Esophagus squamous epithelium (tissue), 4 donors: Measurements from ENCODE around the gene APOA1.

Experiments used
- CTCF ChIP-seq, 6 experiments: fragments of 450-650 bp in 4 of 6; fragments of 200-600 bp in 2 of 6; sonication (generic) in 2 of 6; IDR thresholded peaks; one replicate each; pipeline ENCODE4 v1.5.1; 2016 to 2019; ENCODE audit warnings: antibody characterized with exemption in 6 of 6, mild to moderate bottlenecking in 4 of 6, moderate library complexity in 4 of 6
- POLR2A ChIP-seq, 4 donors: fragments of 450-650 bp; IDR thresholded peaks; one replicate each; pipeline ENCODE4 v1.6.1; 2017; ENCODE audit warnings: antibody characterized with exemption in 4 of 4, mild to moderate bottlenecking in 4 of 4, moderate library complexity in 3 of 4

- TF ChIP-seq POLR2A (IDR thresholded peaks at IDR 0.05) (no peak), CTCF (IDR thresholded peaks at IDR 0.05) (no peak)
Observed at GRCh38 chr11:116788534-116788933, 48.9 kb downstream of the APOA1 start.
